ENCODE results near the gene L3MBTL2. TPM values are rescaled to one million over a fixed set of nuclear protein-coding genes. Genes with fewer than 3 reads are reported as not detected.

L3MBTL2 gene
- total RNA-seq, 1 donor from 2014 or later: 30.3 TPM

DNA sequence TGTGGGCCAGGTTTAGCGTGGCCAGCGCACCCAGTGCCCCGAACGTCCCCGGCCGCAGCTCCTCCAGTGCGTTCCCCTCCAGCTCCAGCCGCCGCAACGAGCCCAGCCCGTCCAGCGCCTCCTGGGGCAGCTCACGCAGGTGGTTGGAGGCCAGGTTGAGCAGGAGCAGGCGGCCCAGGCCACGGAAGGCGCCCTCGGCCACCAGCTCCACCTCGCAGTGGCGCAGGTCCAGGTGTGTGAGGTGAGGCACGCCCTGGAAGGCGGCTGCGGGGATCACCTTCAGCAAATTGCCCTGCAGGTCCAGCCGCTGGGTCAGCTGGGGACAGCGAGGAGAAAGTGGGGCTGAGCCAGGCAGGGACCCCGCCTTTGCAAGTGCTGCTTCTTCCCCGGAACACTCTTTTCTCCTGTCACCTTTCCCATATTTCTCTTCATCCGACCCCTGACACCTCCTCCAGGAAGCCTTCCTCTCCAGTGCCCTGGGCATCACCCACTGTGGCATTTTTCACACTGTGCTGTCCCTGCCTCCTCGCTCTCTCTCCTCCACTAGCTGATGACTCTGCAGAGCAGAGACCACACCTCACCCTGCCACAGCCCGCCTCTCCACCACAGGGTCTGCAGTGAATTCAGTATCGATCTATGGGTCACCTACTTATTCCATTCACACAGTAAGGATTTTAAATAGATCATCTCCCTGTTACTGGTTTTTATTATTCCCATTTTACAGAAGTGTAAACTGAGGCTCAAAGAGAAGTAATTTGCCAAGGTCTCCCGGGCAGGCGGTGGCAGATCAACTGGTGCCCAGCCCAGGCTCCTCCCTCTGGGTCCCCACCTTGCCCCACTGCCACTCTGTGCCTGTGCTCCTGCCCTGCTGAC lies 33.7 kb downstream of the L3MBTL2 start:
- Mint-ChIP-seq H3K27ac (peak overlapping the region; percentile 70), H3K9me3 (ENCODE audit: low read depth) (no peaks in the 10 kb centered on the region), H3K4me3 (ENCODE audit: low read depth) (peak overlapping the region; percentile 60), H3K36me3 (ENCODE audit: insufficient read depth) (no peaks in the 10 kb centered on the region), H3K27me3 (peaks cover 3% of the 10 kb centered on the region), H3K4me1 (ENCODE audit: low read depth) (peaks cover 2% of the 10 kb centered on the region)
- DNase-seq (ENCODE audit: low spot score, unreplicated experiment): no peak
- TF ChIP-seq, protein P1, sequence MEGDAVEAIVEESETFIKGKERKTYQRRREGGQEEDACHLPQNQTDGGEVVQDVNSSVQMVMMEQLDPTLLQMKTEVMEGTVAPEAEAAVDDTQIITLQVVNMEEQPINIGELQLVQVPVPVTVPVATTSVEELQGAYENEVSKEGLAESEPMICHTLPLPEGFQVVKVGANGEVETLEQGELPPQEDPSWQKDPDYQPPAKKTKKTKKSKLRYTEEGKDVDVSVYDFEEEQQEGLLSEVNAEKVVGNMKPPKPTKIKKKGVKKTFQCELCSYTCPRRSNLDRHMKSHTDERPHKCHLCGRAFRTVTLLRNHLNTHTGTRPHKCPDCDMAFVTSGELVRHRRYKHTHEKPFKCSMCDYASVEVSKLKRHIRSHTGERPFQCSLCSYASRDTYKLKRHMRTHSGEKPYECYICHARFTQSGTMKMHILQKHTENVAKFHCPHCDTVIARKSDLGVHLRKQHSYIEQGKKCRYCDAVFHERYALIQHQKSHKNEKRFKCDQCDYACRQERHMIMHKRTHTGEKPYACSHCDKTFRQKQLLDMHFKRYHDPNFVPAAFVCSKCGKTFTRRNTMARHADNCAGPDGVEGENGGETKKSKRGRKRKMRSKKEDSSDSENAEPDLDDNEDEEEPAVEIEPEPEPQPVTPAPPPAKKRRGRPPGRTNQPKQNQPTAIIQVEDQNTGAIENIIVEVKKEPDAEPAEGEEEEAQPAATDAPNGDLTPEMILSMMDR (IDR thresholded peaks at IDR 0.05; ENCODE audit: unreplicated experiment): no peak

DNA sequence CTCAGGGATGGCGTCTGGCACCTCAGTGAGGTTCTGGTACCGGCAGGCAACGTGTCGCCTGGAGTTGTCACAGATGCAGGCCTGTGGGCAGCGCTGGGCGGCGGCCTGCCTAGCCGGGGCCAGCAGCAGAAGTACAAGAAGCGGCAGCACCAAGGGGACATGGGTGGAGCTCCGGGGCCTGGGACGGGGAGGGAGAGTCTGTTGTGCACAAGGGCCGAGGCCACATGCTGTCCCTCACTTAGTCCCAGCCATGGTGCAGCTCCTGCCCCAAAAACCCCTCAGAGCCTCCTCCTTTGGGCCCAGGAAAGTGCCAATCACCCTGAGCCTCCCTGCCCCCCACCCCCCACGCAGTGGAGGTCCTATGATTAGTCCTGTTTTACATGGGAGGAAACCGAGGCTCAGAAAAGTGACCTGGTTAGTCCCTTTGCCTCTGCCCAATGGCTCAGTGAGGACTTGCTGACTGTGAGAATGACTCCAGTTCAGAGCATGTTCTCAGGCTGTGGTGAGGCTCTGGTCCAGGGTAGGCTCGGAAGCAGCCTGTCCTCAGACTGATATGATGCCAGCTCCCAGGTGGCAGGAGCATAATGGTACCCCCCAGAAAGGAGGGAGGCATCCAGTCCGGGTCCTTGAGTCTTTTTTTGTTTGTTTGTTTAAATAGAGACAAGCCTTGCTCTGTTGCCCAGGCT lies 34.5 kb downstream of the L3MBTL2 start:
- TF ChIP-seq, protein P1 (IDR thresholded peaks at IDR 0.05; ENCODE audit: unreplicated experiment): no peak
- peaks cover 2% of the 10 kb centered on the region for H3K4me1 Mint-ChIP-seq (ENCODE audit: low read depth)
- peaks cover 3% of the 10 kb centered on the region for H3K27me3 Mint-ChIP-seq
- no peaks in the 10 kb centered on the region for H3K9me3 Mint-ChIP-seq (ENCODE audit: low read depth)
- H3K27ac Mint-ChIP-seq: no peak overlapping the region
- no peaks in the 10 kb centered on the region for H3K36me3 Mint-ChIP-seq (ENCODE audit: insufficient read depth)
- DNase-seq (ENCODE audit: low spot score, unreplicated experiment): no peak
- H3K4me3 Mint-ChIP-seq (ENCODE audit: low read depth): no peak overlapping the region

DNA sequence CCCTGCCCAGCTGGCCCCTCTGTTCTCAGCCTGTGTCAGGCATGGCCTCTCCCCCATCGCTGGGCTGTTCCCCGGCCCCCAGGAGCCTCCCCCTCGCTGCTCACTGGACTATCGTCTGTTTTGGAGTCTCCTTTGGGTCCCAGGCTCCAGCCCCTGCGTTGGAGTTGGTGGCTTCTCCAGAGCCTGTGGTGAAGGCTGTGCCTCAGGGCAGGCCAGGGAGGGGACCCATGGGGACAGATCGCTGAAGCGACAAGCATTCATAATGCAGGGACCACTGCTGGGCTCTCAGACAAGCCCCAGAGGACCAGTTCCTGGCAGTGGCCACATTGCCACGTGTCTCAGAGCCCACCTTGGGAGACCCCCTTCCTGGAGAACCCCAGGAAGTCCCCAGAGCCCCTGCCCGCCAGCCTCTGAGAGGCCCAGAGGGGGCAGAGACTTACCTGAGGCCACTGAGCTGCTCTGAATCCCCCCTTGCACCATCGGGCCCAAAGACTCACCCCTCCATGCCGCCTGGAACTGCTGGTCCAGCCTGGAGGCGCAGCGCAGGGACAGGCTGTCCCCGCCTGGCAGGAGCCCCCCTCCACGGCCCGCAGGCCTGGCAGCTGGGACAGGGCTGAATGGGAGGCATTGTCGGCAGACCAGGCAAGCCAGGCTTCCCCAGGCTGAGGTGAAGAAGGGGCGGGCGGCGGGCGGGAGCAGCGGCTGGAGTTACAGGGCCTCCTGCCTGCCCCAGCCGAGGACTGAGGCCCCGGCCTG lies 35.4 kb downstream of the L3MBTL2 start, which contains the start of gene CHADL:
Gene CHADL, minus strand, starts transcription at position 555 of the 756 bp plus-strand sequence. Its CDS starts 50 bp downstream, at position 505.
- TF ChIP-seq, protein P1 (IDR thresholded peaks at IDR 0.05; ENCODE audit: unreplicated experiment): no peak
- peaks cover 2% of the 10 kb centered on the region for H3K4me1 Mint-ChIP-seq (ENCODE audit: low read depth)
- H3K27ac Mint-ChIP-seq: no peak within 1 kb of the TSS
- DNase-seq (ENCODE audit: low spot score, unreplicated experiment): no peak
- H3K36me3 Mint-ChIP-seq (ENCODE audit: insufficient read depth): peaks cover 2% of the 10 kb centered on the region
- H3K4me3 Mint-ChIP-seq (ENCODE audit: low read depth): no peak within 1 kb of the TSS
- H3K27me3 Mint-ChIP-seq: peaks cover 3% of the 10 kb centered on the region
- no peaks in the 10 kb centered on the region for H3K9me3 Mint-ChIP-seq (ENCODE audit: low read depth)

DNA sequence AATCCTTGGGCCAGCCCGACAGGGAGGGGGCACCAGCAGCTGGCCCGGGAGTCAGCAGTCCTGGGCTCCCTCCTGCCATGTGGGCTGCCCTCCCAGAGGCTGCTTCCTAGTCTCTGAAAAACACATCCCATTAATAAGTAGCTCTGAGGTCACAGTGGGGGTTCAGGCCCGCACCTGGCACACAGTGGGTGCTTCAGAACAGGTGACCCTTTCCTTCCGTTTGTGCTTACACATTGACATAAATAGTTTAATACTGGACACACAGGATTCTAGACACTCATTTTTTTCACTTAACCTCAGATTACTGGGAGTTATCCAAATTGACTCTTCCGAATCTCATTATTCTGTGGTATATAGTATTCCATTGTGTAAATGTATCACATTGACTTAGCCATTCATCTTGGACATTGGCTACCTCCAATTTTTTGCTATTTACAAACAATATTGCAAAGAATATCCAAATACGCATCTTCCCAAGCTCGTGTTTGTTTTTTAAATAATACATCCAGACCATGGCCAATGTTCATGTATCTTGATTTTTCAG lies 36.1 kb downstream of the L3MBTL2 start:
- Mint-ChIP-seq H3K27ac (no peak overlapping the region), H3K4me1 (ENCODE audit: low read depth) (peaks cover 2% of the 10 kb centered on the region), H3K36me3 (ENCODE audit: insufficient read depth) (peaks cover 2% of the 10 kb centered on the region), H3K27me3 (peaks cover 3% of the 10 kb centered on the region), H3K4me3 (ENCODE audit: low read depth) (no peak overlapping the region), H3K9me3 (ENCODE audit: low read depth) (no peaks in the 10 kb centered on the region)
- no peak for DNase-seq (ENCODE audit: low spot score, unreplicated experiment)
- TF ChIP-seq, protein P1 (IDR thresholded peaks at IDR 0.05; ENCODE audit: unreplicated experiment): no peak

All from progenitor cell of endocrine pancreas (in vitro differentiated cells).